PC-3 (cell line): ENCODE measurements around the gene BACH2. TPM values are rescaled to one million over a fixed set of nuclear protein-coding genes. Genes with fewer than 3 reads are reported as not detected.

Experiments
- ATAC-seq: fragments of 200-7000 bp; cut with Tn5 transposase; 2 replicates; pipeline ENCODE4 v1.9.1; 2020; ENCODE audit warnings: mild to moderate bottlenecking, moderate library complexity
- BruUV-seq: library from RNA; stranded (reverse); fragments of 400-500 nt; replicated peaks from 2 replicates; lab custom pipeline; 2021; lab: Mats Ljungman, UMichigan
- CTCF ChIA-PET: fragments of 300-600 bp; sonication (Branson Sonifier 250); formaldehyde crosslinking; loops from one replicate; lab custom pipeline; 2022; ENCODE audit warnings: antibody characterized with exemption; lab: Charles Lee
- POLR2A ChIA-PET: fragments of 300-600 bp; sonication (Branson Sonifier 250); formaldehyde crosslinking; loops from one replicate; lab custom pipeline; 2022; ENCODE audit warnings: antibody characterized with exemption; ENCODE audit not compliant: unreplicated experiment; lab: Charles Lee
- DNase-seq: peaks from one replicate; pipeline ENCODE4 v3.0.0-alpha.2; 2015
- H2AFZ ChIP-seq: fragments of 300-600 bp; sonication (generic); 2 replicates; pipeline ENCODE4 v1.6.0; 2016; ENCODE audit warnings: antibody characterized with exemption, low read length
- H3F3A ChIP-seq: fragments of 300-600 bp; sonication (generic); one replicate; pipeline ENCODE4 v1.6.0; 2017; ENCODE audit warnings: antibody characterized with exemption, low read length, control low read depth, mild to moderate bottlenecking; ENCODE audit not compliant: unreplicated experiment
- H3K27ac ChIP-seq: fragments of 300-600 bp; sonication (generic); 2 replicates; pipeline ENCODE4 v1.5.1; 2016; ENCODE audit warnings: mild to moderate bottlenecking, low read length
- H3K27me3 ChIP-seq: fragments of 300-600 bp; sonication (generic); 2 replicates; pipeline ENCODE4 v1.6.1; 2016; ENCODE audit warnings: low read length, mixed read lengths
- H3K36me3 ChIP-seq: fragments of 300-600 bp; sonication (generic); 2 replicates; pipeline ENCODE4 v1.6.1; 2016; ENCODE audit warnings: low read depth, mixed run types, low read length, mixed read lengths
- H3K4me1 ChIP-seq: fragments of 300-600 bp; sonication (generic); 2 replicates; pipeline ENCODE4 v1.5.1; 2016; ENCODE audit warnings: low read length; ENCODE audit not compliant: insufficient read depth
- H3K4me2 ChIP-seq: fragments of 300-600 bp; sonication (generic); 2 replicates; pipeline ENCODE4 v1.6.0; 2016; ENCODE audit warnings: low read length
- H3K4me3 ChIP-seq: fragments of 300-600 bp; sonication (generic); 2 replicates; pipeline ENCODE4 v1.5.1; 2016; ENCODE audit warnings: mild to moderate bottlenecking, low read length, mixed read lengths
- H3K79me2 ChIP-seq: fragments of 300-600 bp; sonication (generic); 2 replicates; pipeline ENCODE4 v1.6.1; 2017; ENCODE audit warnings: low read length, mixed read lengths
- H3K9ac ChIP-seq: fragments of 300-600 bp; sonication (generic); 2 replicates; pipeline ENCODE4 v1.6.0; 2016; ENCODE audit warnings: mild to moderate bottlenecking, low read length
- H3K9me2 ChIP-seq: fragments of 300-600 bp; sonication (generic); replicated peaks from 2 replicates; pipeline ENCODE4 v1.6.1; 2016; ENCODE audit warnings: mixed run types, low read length, mixed read lengths
- H3K9me3 ChIP-seq: fragments of 300-600 bp; sonication (generic); 2 replicates; pipeline ENCODE4 v1.6.1; 2016; ENCODE audit warnings: low read length, mixed read lengths
- H4K20me1 ChIP-seq: fragments of 300-600 bp; sonication (generic); 2 replicates; pipeline ENCODE4 v1.6.1; 2016; ENCODE audit warnings: low read length, mixed read lengths
- CTCF ChIP-seq: fragments of 300-600 bp; sonication (generic); conservative IDR thresholded peaks from 2 replicates; pipeline ENCODE4 v1.5.1; 2017; ENCODE audit warnings: antibody characterized with exemption, low read depth, mild to moderate bottlenecking, low read length
- EZH2 ChIP-seq: fragments of 300-600 bp; sonication (generic); IDR thresholded peaks from one replicate; pipeline ENCODE4 v1.6.1; 2017; ENCODE audit warnings: antibody characterized with exemption, mild to moderate bottlenecking, low read length; ENCODE audit not compliant: unreplicated experiment
- EZH2phosphoT487 ChIP-seq: fragments of 300-600 bp; sonication (generic); IDR thresholded peaks from 2 replicates; pipeline ENCODE4 v1.6.1; 2018; ENCODE audit warnings: mild to moderate bottlenecking, antibody characterized with exemption, low read length, borderline replicate concordance
- intact Hi-C: fragments of 100-400 bp; cut with micrococcal nuclease; formaldehyde crosslinking; loops from 2 replicates; pipeline ENCODE4 v1.9.0; 2023
- total RNA-seq: library from RNA; depleted of rRNA; stranded (reverse); fragments of >200 nt; gene quantifications from 2 replicates; pipeline ENCODE4 v1.2.3, GENCODE V29; 2014

Gene BACH2
- total RNA-seq, 1 experiment from 2014 or later, result 7.0 TPM

- ChIA-PET POLR2A (no interaction called here), CTCF (no interaction called here)
- no peaks in the 10 kb centered on the region for H4K20me1 ChIP-seq
- no peaks in the 10 kb centered on the region for H3F3A ChIP-seq
- ATAC-seq (no peak), DNase-seq (peak; percentile 14)
- intact Hi-C loops, result no loop called here
- TF ChIP-seq EZH2phosphoT487 (no peak), EZH2 (no peak), CTCF (no peak)
- no peaks in the 10 kb centered on the region for H3K36me3 ChIP-seq
- no peaks in the 10 kb centered on the region for H3K27me3 ChIP-seq
- no peaks in the 10 kb centered on the region for H3K9me2 ChIP-seq
- no peak overlapping the region for H3K4me3 ChIP-seq
- H3K9ac ChIP-seq, result no peak overlapping the region
- no peaks in the 10 kb centered on the region for H3K4me1 ChIP-seq
- no peak overlapping the region for H3K27ac ChIP-seq
- BruUV-seq, result no TSS peak
- H3K9me3 ChIP-seq, result no peaks in the 10 kb centered on the region
- H3K4me2 ChIP-seq, result no peak overlapping the region
- no peak overlapping the region for H2AFZ ChIP-seq
- H3K79me2 ChIP-seq, result no peaks in the 10 kb centered on the region
Measured at GRCh38 chr6:90074161-90074850, 222.3 kb downstream of the BACH2 start.

GRCh38 chr6:90072935-90073464, 223.6 kb downstream of the BACH2 start:
- POLR2A ChIA-PET, result no interaction called here
- CTCF ChIA-PET, result no interaction called here
- no TSS peak for BruUV-seq
- Histone ChIP-seq H3K9me3 (no peaks in the 10 kb centered on the region), H3K4me1 (no peaks in the 10 kb centered on the region), H3K27me3 (no peaks in the 10 kb centered on the region), H3K79me2 (no peaks in the 10 kb centered on the region), H4K20me1 (no peaks in the 10 kb centered on the region), H3K36me3 (no peaks in the 10 kb centered on the region), H3F3A (no peaks in the 10 kb centered on the region), H3K4me3 (no peak overlapping the region), H3K9me2 (no peaks in the 10 kb centered on the region), H3K4me2 (no peak overlapping the region), H2AFZ (no peak overlapping the region), H3K9ac (no peak overlapping the region), H3K27ac (no peak overlapping the region)
- ATAC-seq (no peak), DNase-seq (no peak)
- no peak for TF ChIP-seq CTCF
- TF ChIP-seq EZH2, result no peak
- TF ChIP-seq EZH2phosphoT487, result no peak
- intact Hi-C loops, result no loop called here

GRCh38 chr6:90072501-90072900, 224.1 kb downstream of the BACH2 start:
- no peaks in the 10 kb centered on the region for H3F3A ChIP-seq
- CTCF ChIA-PET, result no interaction called here
- no peaks in the 10 kb centered on the region for H4K20me1 ChIP-seq
- no peak overlapping the region for H3K4me2 ChIP-seq
- no peak overlapping the region for H3K27ac ChIP-seq
- H3K9me2 ChIP-seq, result no peaks in the 10 kb centered on the region
- H3K36me3 ChIP-seq, result no peaks in the 10 kb centered on the region
- H3K9me3 ChIP-seq, result no peaks in the 10 kb centered on the region
- intact Hi-C loops, result no loop called here
- DNase-seq (no peak), ATAC-seq (no peak)
- no peaks in the 10 kb centered on the region for H3K27me3 ChIP-seq
- H2AFZ ChIP-seq, result no peak overlapping the region
- POLR2A ChIA-PET, result no interaction called here
- no peak overlapping the region for H3K9ac ChIP-seq
- no peak overlapping the region for H3K4me3 ChIP-seq
- TF ChIP-seq EZH2, result no peak
- no peak for TF ChIP-seq EZH2phosphoT487
- TF ChIP-seq CTCF, result no peak
- no TSS peak for BruUV-seq
- H3K79me2 ChIP-seq, result no peaks in the 10 kb centered on the region
- no peaks in the 10 kb centered on the region for H3K4me1 ChIP-seq
